ELR (cell line): Measurements from ENCODE around the gene SLC39A1.

Experiments used
- DNase-seq: peaks from one replicate; pipeline ENCODE4 v3.0.0-alpha.2; 2015; ENCODE audit warnings: low read depth

SLC39A1 gene

GRCh38 chr1:153953859-153954365 lies 9.4 kb downstream of the SLC39A1 start:
- DNase-seq: no peak

DNA sequence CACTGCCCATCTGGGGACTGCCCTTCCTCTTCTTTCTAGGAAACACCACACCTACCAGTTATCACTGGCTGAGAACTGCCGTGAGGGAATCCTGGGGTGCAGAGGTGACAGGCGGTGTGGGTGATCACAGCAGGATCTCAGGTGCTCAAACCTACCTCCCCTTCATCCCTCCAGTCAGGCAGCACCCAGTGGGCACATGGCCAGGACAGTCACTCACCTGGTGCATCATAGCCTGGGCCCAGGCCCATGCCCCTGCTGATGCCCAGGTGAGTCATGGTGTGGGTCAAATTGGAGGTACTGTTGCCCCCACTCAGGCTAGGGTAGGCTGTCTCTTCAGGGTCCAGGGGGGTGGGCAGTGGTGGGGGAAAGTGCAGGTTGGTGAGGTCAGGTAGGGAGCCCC lies 11.5 kb downstream of the SLC39A1 start:
- DNase-seq: no peak

DNA sequence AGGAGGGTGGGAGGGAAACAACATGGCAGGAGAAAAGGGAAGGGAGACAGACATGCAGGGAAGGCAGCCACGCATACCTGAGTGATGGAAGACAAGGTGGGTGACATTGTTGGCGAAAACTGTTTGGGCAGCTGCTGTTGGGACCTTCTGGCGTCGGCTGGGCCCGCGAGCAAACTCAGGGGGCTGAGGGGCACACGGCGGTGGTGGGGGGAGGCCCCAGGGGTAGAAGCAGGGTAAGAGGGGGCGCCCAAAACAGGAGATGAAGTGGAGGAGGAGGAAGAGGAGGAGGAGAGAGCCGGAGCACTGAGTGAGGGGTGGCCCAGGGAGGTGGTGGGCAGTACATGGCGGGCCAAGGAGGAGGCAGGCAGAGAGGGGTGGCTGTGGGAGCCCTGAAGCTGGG lies 12.2 kb downstream of the SLC39A1 start:
- DNase-seq: no peak

DNA sequence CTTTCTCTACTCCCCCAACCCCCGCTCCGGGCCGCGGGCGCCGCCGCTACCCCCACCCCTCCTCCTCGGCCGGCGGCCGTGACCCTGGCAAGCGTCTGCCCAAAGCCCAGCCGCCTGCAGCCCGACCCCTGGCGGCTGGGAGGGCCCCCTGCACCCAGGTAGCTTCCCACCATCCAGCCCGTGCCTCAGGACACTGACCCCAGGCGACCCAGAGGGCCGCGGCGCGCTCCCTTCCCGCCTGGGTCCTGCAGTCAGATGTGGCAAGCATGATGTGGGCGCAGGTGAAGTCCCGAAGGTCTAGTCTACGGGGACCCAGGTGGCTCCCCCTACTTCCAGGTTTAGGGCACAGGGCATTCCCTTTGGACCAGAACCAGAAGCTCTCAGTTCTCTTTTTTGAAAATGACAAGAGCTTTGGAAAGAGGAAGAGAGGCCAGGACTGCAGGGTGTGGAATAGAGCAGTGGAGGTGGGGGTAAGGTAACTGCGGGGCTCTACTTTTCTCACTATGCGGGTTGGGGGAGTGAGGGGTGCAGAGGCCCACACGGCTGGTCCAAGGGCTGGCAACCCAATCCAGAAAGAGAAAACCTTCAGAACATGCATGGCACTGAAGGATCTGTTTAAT lies 16.6 kb downstream of the SLC39A1 start, which contains the start of gene DENND4B:
Gene DENND4B (minus strand): TSS at position 97 of the 620 bp plus-strand sequence. CDS start 2,344 bp downstream, outside the sequence.
- peak; percentile 84 for DNase-seq

DNA sequence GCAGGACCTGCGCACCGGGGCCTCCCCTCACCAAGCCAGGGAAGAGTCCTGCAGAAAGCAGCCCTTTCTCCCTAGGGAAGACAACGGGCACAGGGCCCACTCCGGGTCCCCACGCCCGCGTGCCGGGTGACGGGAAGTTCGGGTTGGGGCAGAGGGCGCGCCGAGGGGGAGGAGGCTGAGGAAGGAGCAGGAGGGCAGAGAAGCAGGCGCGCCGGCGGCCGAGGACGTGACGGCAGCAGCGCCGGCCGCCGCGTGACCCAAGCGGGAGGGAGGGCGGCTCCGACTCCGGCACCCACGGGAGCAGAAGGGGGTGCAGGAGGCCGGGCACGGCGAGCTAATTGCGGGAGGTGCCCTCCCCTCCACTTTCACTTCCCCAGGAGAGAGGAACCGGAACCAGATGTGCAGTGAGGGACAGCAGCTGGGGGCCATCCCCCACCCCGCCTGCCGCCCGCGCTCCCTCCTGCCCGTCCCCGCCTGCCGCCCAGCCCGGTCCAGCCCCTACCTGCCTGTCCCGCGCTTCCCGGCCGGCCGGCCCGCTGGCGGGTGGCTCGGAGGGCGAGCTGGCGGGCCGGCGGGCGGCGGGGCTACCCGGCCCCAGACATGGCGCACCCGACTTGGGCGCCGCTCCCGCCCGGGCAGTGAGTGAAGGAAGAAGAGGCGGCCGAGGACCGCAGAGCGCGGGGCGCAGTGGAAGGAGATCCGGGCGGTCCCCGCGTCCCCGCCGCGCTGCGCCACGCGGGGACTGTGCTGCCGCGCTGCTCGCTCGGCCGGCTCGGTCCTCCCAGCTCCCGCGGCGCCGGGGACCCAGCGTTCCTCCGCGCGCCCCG lies 17.3 kb downstream of the SLC39A1 start:
- DNase-seq: peak; percentile 73

GRCh38 chr1:153945131-153945794 lies 18.1 kb downstream of the SLC39A1 start:
- DNase-seq: peak; percentile 30

DNA sequence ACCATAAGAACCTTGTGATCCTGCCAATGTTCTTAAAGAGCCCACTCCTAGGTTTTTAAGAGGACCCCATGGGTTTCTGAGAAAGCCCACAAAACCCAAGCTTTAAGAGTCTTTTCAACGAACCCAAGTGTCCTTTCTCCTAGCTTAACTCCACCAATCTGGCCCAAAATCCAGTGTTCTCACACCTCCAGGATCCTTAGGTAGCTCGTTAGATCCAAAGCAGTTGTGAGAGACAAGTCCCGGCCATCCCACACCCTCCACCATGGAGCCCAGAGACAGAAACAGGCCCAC lies 18.6 kb downstream of the SLC39A1 start:
- DNase-seq: no peak

DNA sequence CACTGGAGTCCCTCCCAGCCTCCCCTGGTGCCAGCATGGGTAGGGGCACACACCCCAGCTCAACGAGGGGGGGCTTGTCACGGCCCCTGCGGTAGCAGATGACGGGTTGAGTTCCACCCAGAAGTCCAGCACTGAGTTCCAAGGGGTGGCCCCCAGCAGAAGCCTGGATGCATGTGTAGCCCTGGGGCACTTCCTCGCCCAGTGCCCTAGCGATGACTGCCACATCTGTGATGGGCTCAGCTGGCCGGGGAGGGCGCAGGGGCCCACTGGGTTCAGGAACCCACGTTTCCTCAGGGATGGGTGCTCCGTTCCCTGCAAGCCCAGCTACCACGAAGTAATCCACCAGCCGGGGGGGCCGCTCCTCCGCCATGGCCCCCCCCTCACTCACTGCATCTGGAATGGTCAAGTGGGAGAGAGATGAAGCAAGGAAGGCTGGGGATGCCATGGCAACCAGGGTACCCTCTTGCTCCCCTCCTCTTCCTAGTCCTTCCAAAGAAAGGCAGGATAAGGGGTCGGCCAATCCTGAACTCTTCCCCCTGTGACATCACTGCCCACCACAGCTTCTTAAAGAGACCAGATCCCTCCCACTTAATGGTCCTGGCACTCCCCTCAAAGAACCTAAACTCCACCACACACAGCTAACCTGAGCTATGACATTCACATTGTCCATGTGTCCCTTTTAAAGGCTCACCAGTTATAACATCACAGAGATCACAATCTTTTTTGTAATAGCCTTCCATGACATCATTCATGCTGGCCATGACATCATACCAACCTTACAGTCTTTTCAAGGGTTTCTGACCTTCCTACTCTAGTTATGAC lies 19.1 kb downstream of the SLC39A1 start:
- DNase-seq: no peak

DNA sequence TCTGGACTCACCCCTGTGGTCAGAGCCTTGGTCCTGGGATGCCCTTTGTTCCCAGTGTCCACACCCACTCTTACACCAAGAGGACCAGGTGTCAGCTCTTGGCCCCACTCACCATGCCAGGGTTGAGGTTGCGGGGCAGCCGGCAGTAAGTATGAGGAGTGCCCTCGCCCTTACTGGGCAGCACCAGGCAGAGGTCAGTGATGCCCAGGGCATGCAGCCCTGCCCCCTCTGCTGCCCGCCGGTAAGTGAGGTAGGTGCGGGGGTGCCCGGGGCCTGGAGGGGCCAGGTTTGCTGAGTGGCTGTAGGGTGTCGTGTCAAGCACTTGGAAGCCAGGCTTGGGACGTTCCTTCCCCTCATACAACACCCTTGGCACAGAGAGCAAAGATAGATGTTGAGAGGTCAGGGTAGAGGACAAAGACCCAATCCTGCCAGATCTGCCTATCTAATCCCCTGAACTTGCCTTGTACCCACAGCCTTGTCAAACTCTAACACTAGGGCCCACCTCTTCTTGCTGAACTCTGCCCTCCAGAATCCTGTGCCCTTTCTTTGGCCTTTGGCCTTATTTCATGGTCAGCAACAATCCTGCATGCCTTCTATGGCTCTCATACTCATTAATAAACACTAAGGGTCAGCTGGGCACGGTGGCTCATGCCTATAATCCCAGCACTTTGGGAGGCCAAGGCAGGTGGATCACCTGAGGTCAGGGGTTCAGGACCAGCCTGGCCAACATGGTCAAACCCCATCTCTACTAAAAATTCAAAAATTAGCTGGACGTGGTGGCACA lies 20.4 kb downstream of the SLC39A1 start:
- no peak for DNase-seq

DNA sequence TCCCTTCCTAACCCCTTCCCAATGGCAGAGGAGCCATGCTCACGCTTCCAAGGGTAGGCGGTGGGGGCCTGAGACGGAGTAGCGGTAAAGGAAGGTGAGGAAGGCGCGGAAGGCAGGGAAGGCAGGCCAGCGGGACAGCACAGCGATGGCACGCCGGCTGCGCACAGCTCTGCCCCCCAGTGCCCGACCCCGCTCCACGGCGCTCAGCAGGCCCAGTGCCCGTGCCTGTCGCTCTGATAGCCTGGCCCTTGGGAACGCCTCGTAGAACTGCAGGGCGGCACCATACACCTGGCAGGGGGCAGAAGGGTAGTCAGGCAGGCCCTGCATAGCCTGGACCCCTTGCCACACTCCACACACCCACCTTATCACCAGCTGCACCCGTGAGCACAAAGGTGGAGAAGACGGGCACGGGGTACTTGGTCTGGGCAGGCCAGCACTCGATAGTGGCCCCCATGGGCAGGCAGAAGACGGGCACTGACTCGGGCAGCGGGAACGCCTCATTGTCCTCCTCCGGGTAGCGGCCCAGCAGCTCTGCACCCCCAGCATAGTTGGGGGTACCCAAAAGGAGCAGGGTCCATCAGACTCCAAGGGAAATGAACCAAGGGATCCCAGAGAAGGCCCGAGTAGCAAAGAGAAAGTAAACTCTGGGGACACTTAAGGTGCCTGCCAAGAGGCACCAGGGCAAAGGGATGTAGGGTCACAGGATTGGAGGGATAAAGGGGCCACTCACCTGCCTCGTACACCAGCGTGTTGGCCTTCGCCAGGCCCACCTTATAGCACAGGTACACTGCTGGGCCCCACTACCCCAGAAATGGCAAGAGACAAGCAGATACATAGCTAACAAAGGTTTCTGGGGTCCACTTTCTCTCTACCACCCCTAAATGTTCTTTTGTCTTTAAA lies 21.3 kb downstream of the SLC39A1 start:
- DNase-seq: no peak

GRCh38 chr1:153940756-153941155 lies 22.6 kb downstream of the SLC39A1 start:
- DNase-seq: no peak

- DNase-seq: no peak
Measured at GRCh38 chr1:153939476-153939875, 23.9 kb downstream of the SLC39A1 start.

- no peak for DNase-seq
Measured at GRCh38 chr1:153938996-153939395, 24.3 kb downstream of the SLC39A1 start.

DNA sequence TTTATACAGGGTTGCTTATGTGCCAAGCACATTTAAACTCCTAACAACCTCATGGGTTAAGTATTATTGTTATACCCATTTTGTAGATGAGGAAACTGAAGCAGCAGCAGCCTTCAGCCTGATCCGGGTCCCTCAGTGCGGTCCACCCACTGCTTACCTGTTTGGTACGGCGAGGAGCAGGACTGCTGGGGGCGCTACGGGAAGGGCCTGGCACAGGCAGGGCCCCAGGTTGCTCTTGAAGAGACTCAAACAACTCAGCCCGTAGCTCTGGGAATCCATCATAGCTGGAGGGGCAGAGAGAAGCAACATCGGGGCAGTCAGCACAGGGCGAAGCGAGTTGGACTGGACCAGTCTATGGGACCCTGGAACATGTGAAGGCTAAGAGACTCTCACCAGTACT lies 26.0 kb downstream of the SLC39A1 start:
- no peak for DNase-seq

DNA sequence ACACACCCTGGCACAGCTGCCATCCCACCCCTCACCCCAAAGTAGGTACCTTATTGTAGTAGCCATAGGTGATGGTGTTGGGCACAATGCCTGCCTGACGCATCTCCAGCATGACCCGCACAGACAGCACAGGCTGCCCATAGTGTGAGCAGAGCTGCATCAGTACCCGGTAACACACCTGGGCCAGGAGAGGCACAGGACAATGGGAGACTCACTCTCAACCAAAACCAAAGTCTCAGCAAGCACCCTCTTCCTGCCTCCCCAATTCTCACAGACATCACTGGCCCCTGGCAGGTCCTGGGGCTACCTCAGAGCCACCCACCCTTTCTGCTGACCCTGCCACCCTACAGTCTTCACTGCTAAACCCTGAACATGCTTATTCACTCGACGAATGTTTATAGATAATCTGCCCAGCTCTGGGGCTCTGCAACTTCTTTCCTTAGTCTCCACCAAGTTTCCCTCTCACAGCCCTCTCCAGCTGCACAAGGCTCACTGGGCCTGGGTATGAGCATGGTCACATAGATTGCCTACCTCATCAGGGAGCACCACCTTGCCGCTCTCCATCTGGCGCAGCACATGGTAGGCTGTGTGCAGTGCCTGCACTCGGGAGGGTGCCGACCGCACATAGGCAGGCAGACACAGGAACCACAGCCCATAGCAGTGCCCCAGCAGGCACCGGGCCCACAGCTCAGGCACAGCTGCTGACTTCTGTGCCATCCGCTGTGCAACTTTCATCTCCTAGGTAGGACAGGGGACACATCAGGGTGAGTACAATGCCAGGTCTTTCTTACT lies 27.1 kb downstream of the SLC39A1 start:
- no peak for DNase-seq

DNA sequence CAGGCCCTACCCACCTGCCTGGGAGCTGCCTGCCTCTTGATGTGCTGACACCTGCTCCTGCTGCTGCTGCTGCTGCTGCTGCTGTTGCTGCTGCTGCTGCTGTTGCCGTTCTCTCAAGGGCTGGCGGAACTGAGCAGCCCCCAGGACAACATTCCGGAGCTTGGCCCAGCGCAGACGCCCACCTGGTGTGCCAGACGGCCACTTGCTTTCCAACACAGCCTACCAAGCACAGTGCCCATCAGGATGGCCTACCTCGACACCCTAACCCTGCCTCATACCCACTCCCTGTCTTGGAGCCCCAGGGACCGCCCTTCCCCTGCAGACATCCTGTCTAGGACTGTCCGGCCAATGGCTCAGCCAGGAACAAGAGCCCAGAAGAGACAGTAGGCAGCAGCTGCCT lies 28.6 kb downstream of the SLC39A1 start:
- no peak for DNase-seq

GRCh38 chr1:153933955-153934354 lies 29.4 kb downstream of the SLC39A1 start:
- DNase-seq: no peak

DNA sequence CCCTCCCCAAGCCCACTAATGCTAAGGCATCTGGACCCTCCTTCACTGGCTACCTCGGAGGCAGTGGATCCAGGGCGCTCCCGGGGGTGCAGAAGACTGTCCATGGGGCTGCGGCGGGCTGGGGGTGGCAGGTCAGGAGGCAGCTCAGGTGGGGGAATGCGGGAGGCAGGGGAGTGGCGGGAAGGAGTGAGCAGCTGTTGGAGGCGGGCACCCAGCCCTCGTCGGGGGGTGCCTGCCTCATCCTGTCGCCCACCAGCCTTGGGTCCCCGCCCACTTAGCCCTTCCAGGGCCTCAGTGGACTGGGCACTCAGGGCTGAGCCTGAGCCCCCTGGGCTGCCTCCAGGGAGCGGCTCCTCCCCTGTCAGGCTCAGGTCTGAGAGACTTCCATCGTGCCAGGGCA lies 29.9 kb downstream of the SLC39A1 start:
- no peak for DNase-seq
